ENCODE data around the gene CRTC3. TPM values are rescaled to one million over a fixed set of nuclear protein-coding genes. Genes with fewer than 3 reads are reported as not detected.

Gene CRTC3
- total and polyA plus RNA-seq, 2 donors (not counting 3 experiments of a cell fraction or from before 2014, with no cell fraction given) = 16.2 to 26.4 TPM

DNA sequence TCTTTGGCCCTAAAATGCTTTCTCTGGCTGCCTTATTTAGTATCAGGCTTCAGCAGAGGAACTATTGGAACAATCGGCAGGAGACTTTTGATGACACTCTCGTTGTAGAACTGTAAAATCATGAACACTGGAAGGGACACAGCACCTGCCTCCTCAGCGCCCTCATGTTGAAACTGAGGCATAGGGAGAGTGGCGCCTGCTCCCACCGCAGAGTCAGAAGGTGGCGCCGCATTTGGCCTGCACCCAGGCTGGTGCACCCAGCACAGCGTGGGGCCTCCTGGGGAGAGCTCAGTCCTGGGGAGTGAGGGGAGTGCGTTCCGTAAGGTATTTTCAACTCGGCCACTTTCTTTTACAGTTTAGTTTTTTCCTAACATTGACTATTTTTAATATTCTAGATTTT lies 109.2 kb downstream of the CRTC3 start:
- H3K36me3 ChIP-seq (ENCODE audit: control insufficient read depth in 2 of 2, extremely low read depth in 1 of 2, insufficient read depth in 2 of 2, low read length in 2 of 2) = peaks cover 6 to 29% of the 10 kb centered on the region in 2 experiments
- BruUV-seq (replicated peaks) = no TSS peak

DNA sequence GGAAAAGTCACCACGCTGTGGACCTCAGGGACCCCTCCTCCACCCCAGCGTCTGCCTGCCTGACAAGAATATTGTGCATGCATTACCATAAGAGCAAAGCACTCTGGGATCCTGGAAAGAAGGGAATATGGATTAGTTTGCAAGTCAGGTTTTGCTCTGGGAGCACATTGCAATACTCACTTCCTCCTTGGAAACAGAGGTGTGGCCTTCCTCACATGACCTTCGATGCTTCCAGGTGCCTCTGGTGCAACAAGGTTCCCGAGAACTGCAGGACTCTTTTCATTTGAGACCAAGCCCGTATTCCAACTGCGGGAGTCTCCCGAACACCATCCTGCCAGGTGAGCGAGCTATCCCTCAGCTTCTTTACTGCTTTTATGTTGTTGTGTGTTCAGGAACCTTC lies 111.1 kb downstream of the CRTC3 start:
- ChIA-PET POLR2A (no interaction called here), CTCF (no interaction called here)
- Histone ChIP-seq H3K9ac (replicated peaks; ENCODE audit: extremely low read depth, insufficient read depth, low read length) (no peak overlapping the region), H2AFZ (ENCODE audit: low read depth, low read length) (no peak overlapping the region), H3K27ac (ENCODE audit: insufficient read depth, low read depth, low read length) (no peak overlapping the region), H3K4me3 (replicated peaks in 1 of 3; ENCODE audit: insufficient read depth in 1 of 3, low read depth in 1 of 3, low read length in 3 of 3) (no peak overlapping the region), H3K79me2 (ENCODE audit: control insufficient read depth, insufficient read depth, low read length) (no peaks in the 10 kb centered on the region), H3K9me3 (replicated peaks; ENCODE audit: control insufficient read depth, insufficient read depth, low read length) (no peaks in the 10 kb centered on the region), H4K20me1 (replicated peaks; ENCODE audit: control insufficient read depth, extremely low read depth, insufficient read depth, low read length) (no peaks in the 10 kb centered on the region), H3K4me1 (ENCODE audit: control insufficient read depth, extremely low read depth, insufficient read depth, low read length) (no peaks in the 10 kb centered on the region), H3K36me3 (ENCODE audit: control insufficient read depth in 2 of 2, extremely low read depth in 1 of 2, insufficient read depth in 2 of 2, low read length in 2 of 2) (peaks cover 6 to 25% of the 10 kb centered on the region in 2 experiments), H3K9me1 (replicated peaks; ENCODE audit: control insufficient read depth, extremely low read depth, insufficient read depth, low read length) (no peaks in the 10 kb centered on the region), H3K4me2 (ENCODE audit: insufficient read depth, low read length) (no peak overlapping the region), H3K27me3 (ENCODE audit: control insufficient read depth in 2 of 2, insufficient read depth in 2 of 2, low read length in 2 of 2) (no peaks in the 10 kb centered on the region)
- dilution Hi-C loops (cut with MboI; ENCODE audit: extremely low pct_ligation_motif_present, low sequenced_read_pairs) (no loop called here), intact Hi-C loops (cut with micrococcal nuclease) (no loop called here)
- no TSS peak for BruUV-seq (replicated peaks)
- DNase-seq (ENCODE audit: low read depth, low spot score) = no peak
- no peak for TF ChIP-seq MYC (IDR thresholded peaks at IDR 0.05; ENCODE audit: low read depth, low read length)
- TF ChIP-seq FOS (IDR thresholded peaks at IDR 0.05; ENCODE audit: borderline replicate concordance, insufficient read depth, low read length) = no peak
- TF ChIP-seq POLR2A (IDR thresholded peaks at IDR 0.05; ENCODE audit: low read depth, low read length) = no peak
- no peak for FAIRE-seq

More for the DNA sequence above, 109.2 kb downstream of the CRTC3 start:
- Histone ChIP-seq H3K4me1 (ENCODE audit: control insufficient read depth, extremely low read depth, insufficient read depth, low read length) (no peaks in the 10 kb centered on the region), H4K20me1 (replicated peaks; ENCODE audit: control insufficient read depth, extremely low read depth, insufficient read depth, low read length) (no peaks in the 10 kb centered on the region), H3K27ac (ENCODE audit: insufficient read depth, low read depth, low read length) (no peak overlapping the region), H3K9me3 (replicated peaks; ENCODE audit: control insufficient read depth, insufficient read depth, low read length) (no peaks in the 10 kb centered on the region), H3K27me3 (ENCODE audit: control insufficient read depth in 2 of 2, insufficient read depth in 2 of 2, low read length in 2 of 2) (no peaks in the 10 kb centered on the region), H2AFZ (ENCODE audit: low read depth, low read length) (no peak overlapping the region), H3K79me2 (ENCODE audit: control insufficient read depth, insufficient read depth, low read length) (no peaks in the 10 kb centered on the region), H3K4me3 (replicated peaks in 1 of 3; ENCODE audit: insufficient read depth in 1 of 3, low read depth in 1 of 3, low read length in 3 of 3) (no peak overlapping the region), H3K4me2 (ENCODE audit: insufficient read depth, low read length) (no peak overlapping the region), H3K9ac (replicated peaks; ENCODE audit: extremely low read depth, insufficient read depth, low read length) (no peak overlapping the region), H3K9me1 (replicated peaks; ENCODE audit: control insufficient read depth, extremely low read depth, insufficient read depth, low read length) (no peaks in the 10 kb centered on the region)
- dilution Hi-C loops (cut with MboI; ENCODE audit: extremely low pct_ligation_motif_present, low sequenced_read_pairs) = no loop called here
- FAIRE-seq (no peak), DNase-seq (ENCODE audit: low read depth, low spot score) (no peak)
- intact Hi-C loops (cut with micrococcal nuclease) = no loop called here
- ChIA-PET POLR2A (no interaction called here), CTCF (interaction anchor here (1.4 to 3.2 kb wide), 2 partner anchors 247 to 293 kb away, joined by 3 to 17 read pairs; partner anchors contain the start of gene HDDC3)
- no peak for TF ChIP-seq POLR2A (IDR thresholded peaks at IDR 0.05; ENCODE audit: low read depth, low read length)
- no peak for TF ChIP-seq MYC (IDR thresholded peaks at IDR 0.05; ENCODE audit: low read depth, low read length)
- no peak for TF ChIP-seq POLR2AphosphoS5 (IDR thresholded peaks at IDR 0.05; ENCODE audit: insufficient read depth, low read depth, low read length)
- TF ChIP-seq FOS (IDR thresholded peaks at IDR 0.05; ENCODE audit: borderline replicate concordance, insufficient read depth, low read length) = no peak
- TF ChIP-seq GATA2 (IDR thresholded peaks at IDR 0.05; ENCODE audit: insufficient read depth, insufficient read length, low read depth, low read length) = no peak
- TF ChIP-seq JUN (IDR thresholded peaks at IDR 0.05; ENCODE audit: borderline replicate concordance, insufficient read depth, insufficient read length, low read depth) = no peak
